ELF-1 (cell line): Measurements from ENCODE around the gene PCBP1.
"Not testable (repeated sequence)": the region's sequence is repeated elsewhere in the genome, so short reads cannot be mapped to it uniquely, and the experiment has no call there.

Experiments used
- DNase-seq: peaks from one replicate; pipeline ENCODE4 v3.0.0-alpha.2; 2016; ENCODE audit warnings: low read depth, low spot score

Gene PCBP1

DNA sequence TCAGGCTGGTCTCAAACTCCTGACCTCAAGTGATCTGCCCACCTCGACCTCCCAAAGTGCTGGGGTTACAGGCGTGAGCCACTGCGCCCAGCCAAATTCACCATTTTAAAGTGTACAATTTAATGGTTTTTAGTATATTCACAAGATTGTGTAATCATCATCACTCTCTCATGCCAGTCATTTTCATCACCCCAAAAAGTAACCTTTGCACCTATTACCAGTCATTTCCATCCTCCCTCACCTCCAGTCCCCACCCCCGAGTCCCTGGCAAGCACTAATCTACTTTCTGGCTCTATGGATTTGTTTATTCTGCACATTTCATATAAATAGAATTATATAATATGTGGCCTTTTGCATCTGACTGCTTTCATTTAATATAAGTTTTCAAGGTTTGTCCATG, 10.8 kb downstream of the PCBP1 start:
- no peak for DNase-seq

DNA sequence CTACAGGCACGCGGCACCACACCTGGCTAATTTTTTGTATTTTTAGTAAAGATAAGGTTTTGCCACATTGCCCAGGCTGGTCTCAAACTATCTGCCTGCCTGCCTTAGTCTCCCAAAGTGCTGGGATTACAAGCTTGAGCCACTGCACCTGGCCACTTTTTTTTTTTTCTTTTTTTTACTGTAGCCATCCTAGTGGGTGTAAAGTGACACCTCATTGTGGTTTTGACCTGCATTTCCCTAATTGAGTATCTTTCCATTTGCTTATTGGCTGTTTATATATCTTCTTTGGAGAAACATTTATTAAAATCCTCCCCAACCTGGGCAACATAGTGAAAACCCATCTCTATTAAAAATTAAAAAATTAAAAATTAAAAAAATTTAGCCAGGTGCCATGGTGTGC, 12.0 kb downstream of the PCBP1 start:
- DNase-seq = no peak

DNA sequence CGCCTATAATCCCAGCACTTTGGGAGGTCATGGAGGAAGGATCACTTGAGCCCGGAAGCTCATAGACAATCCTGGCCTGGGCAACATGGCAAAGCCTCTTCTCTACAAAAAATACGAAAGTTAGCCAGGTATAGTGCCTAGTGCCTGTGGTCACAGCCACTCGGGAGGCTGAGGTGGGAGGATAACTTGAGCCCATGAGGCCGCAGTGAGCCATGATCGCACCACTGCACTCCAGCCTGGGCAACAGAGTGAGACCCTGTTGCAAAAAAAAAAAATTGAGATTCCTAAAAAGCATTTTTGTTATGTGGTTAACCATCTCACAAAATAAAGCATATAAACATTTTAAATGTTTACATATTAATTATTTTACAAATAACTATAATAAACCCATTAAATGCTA, 13.9 kb downstream of the PCBP1 start:
- no peak for DNase-seq

DNA sequence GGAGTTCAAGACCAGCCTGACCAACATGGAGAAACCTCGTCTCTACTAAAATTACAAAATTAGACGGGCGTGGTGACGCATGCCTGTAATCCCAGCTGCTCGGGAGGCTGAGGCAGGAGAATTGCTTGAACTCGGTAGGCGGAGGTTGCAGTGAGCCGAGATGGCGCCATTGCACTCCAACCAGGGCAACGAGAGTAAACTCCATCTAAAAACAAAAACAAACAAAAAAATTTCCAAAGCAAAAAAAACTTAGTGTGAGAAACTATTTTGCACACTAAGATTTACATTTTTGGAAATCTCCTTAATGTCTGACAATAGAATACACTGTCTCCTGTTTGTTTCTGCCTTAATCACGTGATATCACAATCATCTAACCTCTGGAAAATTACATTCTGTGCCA, 14.4 kb downstream of the PCBP1 start:
- DNase-seq = not testable (repeated sequence)

DNA sequence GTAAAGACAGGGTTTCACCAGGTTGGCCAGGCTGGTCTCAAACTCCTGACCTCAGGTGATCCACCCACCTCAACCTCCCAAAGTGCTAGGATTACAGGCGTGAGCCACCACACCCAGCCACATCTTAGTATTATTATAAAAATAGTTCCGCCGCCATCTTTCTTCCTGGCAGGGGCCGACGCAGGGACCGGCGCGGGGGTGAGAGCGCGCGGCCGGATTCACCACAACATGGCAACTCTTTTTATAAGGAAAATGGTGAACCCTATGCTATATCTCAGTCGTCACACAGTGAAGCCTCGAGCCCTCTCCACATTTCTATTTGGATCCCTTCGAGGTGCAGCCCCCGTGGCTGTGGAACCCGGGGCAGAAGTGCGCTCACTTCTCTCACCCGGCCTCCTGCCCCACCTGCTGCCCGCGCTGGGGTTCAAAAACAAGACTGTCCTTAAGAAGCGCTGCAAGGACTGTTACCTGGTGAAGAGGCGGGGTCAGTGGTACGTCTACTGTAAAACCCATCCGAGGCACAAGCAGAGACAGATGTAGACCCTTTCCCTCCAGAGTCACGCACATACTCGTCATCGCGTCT, 15.1 kb downstream of the PCBP1 start:
- DNase-seq = not testable (repeated sequence)

DNA sequence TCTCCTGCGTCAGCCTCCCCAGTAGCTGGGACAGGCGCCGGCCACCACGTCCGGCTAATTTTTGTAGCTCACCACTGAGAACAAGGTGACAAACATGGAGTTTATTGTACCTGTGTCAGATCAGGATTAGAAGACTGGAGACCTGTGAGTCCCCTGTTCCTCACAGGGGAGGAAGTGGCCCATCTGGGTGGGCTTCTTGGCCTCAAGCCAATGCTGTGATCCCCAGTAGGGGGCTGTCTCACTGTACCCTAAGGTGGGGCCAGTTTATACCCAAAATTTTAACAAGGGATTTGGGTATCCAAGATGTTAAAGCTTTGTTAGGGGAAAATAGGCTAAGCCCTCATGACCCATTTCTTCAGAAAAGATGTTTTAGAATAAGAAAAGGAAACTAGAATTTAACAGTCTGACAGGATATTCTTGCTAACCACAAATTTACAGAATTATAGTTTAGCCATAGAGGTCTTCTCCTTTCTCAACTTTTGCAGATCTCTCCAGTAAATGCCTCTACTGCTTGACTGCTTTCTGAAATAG, 16.3 kb downstream of the PCBP1 start:
- no peak for DNase-seq

DNA sequence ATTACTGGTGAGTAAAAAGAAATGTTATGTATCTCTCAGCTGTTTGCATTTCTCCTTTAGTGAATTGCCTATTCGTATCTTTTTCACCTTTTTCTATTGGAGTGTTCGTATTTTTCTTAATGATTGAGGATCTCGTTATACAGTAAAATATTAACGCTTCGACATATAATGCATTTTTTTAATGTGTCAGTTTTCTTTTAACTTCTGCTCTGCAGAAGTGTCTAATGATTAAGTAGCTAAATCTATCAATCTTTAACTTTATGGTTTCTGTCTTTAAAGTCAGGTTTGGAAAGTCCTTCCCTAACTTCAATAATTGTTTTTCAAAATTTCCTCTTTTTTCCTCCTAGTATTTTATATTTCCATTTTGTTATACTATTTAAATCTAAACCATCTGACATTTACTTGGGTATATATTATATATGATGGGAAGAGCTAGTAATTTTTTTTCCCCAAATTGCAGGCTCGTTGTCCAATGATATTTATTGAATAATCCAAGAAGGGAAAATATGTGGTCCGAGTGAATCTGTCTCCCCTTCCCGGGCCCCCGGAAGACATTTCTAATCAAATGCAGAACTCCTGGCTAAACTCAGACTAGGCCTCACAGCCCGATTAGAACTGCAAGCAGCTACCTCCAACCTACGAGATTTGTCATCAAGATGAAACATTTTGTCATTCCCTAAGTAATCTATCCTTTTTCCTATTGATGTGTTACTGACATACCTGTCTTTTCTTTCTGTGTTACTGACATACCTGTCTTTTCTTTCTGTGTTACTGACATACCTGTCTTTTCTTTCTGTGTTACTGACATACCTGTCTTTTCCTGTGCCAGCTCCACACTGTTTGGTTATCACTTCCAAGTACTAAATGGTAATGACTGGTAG, 17.2 kb downstream of the PCBP1 start:
- no peak for DNase-seq

DNA sequence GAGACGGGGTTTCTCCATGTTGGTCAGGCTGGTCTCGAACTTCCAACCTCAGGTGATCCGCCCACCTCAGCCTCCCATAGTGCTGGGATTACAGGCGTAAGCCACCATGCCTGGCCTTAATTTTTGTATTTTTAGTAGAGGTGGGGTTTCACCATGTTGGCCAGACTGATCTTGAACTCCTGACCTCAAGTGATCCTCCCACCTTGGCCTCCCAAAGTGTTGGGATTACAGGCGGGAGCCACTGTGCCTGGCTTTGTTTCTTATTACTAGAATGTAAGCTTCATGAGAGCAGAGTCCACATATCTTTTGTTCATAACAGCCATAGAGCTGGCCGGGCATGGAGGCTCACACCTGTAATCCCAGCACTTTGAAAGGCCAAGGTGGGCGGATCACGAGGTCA, 18.9 kb downstream of the PCBP1 start:
- DNase-seq = not testable (repeated sequence)

DNA sequence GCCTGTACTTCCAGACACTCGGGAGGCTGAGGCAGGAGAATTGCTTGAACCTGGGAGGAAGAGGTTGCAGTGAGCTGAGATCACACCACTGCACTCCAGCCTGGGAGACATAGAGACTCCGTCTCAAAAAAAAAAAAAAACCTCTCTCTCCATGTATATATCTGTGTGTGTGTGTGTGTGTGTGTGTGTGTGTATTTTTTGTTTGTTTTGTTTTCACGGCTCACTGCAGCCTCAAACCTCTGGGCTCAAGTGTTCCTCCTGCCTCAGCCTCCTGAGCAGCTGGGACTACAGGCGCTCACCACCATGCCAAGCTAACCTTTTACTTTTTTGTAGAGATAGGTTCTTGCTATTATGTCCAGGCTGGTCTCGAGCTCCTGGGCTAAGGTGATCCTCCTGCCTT, 23.1 kb downstream of the PCBP1 start:
- DNase-seq = not testable (repeated sequence)

DNA sequence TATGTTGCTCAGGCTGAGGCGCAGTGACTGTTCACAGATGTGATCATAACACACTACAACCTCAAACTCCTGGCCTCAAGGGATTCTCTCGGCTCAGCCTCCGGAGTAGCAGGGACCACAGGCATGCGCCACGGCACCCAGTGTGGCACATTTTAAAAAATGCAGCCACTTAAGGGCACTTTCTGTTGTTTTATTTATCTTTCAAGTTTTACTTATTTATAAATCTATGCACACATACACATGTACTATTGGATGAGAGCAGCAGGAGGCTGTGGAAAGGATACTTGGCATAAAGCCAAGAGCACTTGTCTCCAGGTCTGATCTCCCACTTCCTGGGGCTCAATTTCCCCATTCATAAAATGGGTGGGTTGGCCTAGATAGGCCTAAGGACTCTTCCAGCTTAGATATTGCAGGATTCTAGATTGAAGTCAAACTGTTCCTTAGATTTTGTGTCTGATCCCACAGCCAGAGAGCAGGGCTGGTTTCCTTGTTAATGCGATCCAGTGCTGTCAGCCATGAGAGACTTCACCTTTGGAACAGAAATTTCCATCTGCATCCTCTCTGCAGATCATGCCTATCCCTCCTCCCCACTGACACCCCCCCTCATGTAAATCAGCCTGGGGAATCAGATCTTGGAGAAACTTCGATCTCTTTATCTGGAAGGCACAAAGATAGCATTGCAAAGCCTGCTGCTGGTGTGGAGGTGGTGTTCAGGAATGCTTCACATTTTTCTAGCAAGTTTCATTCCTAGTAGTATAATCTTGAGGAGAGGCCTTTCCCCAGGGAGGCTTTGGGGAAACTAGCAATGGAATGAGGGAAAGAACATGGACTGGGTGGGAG, 24.7 kb downstream of the PCBP1 start:
- DNase-seq = peak; percentile 44

DNA sequence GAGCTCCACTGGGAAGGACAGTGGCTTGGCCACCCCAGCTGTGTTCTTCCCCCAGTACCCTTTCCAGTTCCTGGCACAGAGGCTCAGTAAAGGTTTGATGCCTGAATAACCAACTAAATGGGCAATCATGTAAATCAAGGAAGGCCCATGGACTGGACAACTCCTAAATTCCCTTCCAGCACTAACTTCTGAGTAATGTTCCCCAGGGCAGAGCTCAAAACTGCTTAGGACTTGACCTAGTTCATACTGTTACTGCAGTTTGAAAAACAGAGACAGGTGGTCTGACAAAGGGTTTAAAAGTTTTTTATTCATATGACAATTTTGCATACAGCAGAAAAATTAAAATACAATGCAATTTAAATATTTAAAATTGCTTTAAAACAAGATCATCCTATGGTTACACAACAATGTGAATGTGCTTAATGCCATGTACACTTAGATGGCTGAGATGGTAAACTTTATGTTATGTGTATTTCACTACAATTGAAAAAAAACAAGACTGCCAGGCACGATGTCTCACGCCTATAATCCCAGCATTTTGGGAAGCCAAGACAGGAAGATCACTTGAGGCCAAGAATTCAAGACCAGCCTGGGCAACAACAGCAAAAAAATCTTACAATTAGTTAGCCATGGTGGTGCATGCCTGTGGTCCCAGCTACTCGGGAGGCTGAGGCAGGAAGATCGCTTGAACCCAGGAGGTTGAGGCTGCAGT, 26.2 kb downstream of the PCBP1 start:
- no peak for DNase-seq

DNA sequence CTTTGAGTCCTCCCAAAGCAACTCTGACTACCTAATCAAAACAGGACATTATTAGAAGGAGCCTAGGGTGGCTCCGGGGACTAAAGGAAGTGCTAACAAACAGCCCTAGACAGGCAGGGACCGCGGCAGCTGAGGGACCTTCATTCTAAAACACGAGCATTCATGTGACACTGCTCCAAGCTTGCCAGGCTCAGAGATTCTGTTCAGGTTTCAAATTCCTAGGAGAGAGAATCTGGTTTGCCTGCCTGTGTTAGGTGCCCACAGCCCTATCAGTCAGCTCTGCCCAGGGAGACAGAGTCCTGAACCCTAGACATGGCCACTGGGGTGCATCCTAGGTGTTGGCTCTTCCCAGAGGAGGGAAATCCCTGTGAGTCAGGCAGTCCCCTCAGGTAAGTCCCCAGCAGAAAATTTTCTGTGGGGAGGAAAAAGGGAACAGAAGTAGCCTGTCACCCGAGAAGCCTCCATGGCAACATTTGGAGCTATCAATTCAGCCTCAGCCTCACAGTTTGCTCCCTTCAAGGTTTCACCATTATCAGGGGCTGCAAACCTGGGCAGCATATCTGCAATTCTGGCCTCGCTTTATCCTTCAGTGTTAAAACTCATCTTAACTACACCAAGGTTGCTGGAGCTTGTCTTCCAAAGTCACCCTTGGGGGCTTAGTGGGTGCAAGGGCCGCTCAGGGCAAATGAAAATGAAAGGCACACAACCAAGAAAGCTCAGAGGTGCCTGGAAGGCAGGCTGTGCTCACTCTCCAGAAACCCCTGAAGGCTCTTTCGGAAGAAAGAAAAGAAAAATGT, 28.6 kb downstream of the PCBP1 start:
- peak; percentile 30 for DNase-seq

DNA sequence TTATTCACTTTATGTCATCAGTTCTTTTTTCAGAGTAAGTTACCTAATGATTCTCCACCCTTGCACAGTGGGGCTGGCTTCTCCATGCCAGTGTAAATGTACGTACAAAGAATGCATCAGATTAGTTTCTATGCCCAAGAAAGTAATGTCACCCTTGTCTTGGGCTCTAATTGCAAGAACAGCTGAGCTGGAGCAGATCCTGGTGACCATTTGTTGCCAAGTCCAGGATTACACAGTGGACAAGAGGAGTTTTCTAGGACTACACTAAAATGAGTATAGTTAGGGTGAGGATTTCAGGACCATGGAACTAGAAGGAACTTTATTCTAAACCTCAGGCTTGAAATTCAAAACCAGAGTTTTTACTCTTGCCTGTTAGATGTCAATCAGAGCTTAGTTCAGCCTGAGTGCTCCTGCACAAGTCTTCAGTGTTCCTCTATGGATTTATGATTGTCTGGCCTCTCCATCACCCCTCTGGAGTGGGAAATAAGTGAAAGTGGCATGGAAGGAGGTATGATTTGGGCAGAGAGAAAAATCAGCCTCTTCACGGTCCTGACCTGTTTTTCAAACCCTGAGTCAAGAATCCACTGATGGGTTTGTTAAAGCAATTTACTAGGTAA, 29.8 kb downstream of the PCBP1 start:
- no peak for DNase-seq

DNA sequence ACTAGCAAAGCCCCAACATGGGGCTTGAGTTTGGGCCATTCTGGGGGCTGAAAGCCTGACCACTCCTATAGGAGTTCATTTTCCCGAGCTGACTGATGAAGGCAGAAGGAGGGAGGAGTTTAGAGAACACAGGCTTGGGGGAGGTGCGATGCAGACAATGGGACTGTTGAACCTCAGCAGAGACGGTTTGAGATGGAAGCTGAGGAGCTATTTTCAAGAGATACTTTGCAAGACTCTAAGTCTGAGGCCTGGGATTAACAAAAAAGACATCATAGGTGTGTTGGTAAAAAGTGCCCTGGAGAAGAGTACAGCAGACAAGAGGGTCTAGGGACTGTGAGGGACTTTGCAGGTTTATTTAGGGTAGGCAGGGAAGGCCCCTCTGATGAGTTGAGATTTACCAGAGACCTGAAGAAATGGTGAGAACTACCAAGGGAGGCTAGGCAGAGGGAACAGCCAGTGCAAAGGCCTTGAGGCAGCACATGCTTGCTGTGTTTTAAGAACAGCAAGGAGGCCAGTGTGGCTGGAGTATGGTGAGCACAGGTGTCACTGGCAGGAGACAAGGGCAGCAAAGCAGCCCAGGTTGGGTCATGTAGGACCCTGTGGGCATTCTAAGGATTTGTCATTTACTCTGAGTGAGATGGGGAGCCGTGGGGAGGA, 31.6 kb downstream of the PCBP1 start:
- peak; percentile 69 for DNase-seq

DNA sequence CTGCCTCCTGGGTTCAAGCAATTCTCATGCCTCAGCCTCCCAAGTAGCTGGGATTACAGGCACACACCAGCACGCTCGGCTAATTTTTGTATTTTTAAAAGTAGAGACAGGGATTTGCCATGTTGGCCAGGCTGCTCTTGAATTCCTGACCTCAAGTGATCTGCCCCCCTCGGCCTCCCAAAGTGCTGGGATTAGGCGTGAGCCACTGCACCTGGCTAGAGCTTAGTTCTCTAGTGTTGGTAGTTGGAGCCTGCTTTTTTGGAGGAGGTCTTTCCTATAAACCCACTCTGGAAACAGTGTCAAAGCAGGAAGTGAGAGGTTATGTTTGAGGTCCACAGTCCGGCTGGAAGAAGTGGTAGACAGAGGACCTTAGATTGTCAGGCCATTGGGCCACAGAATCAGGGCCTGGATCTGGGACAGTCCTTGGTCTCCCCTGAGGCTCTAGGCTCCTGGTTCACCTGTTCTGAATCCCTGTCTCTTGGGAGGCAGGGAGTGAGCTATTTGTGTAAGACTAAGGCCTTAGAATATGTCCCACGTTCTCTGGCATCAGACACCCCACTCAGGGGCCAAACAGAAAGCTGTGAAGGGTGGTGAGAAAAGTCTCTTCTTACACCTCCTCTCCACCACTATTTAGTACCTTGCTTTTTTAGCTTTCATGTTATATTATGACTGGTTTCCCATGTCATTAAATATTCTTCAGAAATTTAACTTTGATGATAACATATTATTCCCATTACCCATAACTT, 34.5 kb downstream of the PCBP1 start:
- DNase-seq = no peak

DNA sequence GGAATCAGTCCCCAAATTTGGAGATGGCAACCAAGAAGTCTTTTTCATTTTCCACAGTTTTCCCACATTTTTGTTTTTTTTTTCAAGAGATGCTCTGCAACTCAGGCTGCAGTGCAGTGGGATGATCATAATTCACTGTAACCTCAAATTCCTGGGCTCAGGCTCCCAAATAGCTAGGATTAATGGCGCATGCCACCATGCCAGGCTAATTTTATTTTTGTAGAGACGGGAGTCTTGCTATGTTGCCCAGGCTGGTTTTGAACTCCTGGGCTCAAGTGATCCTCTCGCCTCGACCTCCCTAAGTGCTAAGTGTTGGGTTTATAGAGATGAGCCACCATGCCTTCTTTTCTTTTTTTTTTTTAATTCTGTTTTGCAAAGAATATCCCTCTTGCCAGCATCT, 35.2 kb downstream of the PCBP1 start:
- DNase-seq = no peak

DNA sequence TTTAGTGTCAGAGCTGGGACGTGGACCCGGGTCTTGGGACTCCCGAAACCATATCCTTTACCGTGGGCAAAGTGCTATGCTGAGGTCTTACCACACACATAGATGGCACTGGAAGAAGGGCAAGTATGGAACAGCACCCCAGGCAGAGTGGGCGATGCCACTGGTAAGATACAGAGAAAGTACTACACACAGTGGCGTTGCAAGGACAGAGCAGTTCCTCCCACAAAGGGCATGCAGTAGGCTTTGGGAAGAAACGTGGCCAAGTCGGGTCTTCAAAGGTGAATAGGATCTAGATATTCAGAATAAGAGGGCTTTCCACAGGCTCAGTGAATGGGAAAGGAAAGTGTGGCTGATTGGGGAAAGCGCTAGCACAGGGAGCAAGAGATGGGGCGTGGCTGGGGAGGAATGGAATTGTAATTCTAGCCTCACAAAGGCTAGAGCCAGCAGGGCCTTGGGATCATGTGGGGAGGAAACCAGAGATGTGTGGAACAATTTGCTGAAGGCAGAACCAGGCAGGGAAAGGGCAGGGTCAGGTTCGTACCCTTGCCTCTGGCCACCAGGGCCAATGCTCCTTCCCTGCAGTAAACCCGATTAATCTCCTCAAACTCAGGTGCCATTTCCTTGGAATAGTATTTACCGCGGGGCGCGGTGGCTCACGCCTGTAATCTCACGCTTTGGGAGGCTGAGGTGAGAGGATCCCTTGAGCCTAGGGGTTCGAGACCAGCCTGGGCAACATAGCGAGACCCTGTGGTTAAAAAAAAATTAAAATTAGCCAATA, 36.0 kb downstream of the PCBP1 start:
- peak; percentile 95 for DNase-seq

DNA sequence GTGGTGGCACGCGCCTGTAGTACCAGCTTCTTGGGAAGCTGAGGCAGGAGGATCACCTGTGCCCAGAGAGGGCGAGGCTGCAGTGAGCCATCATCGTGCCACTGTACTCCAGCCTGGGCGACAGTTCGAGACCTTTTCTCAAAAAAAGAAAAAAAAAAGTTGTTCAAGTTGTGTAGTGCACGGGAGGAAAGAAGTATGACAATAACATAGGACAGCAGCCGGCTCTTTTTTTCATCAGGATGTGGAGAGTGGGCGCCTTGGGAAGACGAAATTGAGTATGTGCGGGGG, 36.5 kb downstream of the PCBP1 start:
- DNase-seq = no peak
